Measurements from ENCODE around the gene CARHSP1.
A peak's percentile ranks its signal among the peaks of the same experiment; 100 is the strongest.
"Not testable (repeated sequence)": the region's sequence is repeated elsewhere in the genome, so short reads cannot be mapped to it uniquely, and the experiment has no call there.

Gene CARHSP1

DNA sequence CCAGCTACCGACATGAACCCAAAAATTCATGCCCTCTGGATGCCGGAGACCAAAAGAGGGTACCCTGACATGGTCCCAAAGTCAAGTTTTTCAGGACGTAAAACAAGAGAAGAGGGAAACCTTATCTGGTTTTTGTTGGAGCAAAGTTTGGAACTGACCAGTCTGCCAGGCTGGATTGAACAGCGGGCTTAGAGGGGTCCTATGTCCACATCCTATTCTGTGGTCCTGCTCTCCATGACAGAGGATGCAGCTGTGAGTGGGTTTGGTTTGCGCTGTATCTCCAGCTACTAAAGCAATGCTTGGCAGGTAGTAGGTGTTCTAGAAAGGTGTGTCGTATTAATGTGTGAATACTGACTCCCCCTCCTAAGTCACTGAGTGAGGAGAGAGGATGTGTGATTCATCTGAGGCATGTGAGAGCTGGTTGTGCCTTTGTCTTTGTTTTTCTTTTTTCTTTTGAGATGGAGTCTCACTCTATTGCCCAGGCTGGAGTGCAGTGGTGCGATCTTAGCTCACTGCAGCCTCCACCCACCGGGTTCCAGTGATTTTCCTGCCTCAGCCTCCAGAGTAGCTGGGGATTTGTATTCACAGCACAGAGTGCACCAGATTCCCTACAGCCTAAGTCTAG, 40.2 kb downstream of the CARHSP1 start:
- peak; percentile 45 for DNase-seq (ENCODE audit: low read depth)

DNA sequence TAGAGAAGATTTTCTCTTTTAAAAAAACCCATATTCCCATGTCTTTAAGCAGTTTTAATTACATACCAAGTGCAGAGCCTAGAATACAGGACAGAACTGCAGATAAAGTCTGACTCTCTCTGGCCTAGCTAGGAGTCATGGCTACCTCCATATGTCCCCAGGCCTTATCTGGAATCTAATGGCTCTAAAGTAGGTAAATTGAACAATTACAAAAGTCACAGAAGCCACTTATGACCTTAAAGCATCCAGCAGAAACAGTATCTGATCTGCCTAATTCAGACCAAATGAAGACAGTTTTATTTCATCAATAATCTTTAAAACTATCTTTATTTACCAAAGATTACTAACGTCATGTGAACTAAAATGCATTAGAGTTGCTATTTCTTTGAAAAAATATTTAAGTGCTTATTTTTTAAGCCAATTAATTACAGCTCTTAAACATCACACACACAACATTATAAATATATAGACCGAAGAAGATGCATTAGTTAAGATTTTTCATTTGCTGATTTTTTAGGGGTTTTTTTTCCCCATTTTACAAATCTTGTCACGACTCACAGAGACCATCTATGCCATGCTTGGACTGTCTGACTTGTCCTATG, 42.4 kb downstream of the CARHSP1 start:
- DNase-seq (ENCODE audit: low read depth) = no peak

DNA sequence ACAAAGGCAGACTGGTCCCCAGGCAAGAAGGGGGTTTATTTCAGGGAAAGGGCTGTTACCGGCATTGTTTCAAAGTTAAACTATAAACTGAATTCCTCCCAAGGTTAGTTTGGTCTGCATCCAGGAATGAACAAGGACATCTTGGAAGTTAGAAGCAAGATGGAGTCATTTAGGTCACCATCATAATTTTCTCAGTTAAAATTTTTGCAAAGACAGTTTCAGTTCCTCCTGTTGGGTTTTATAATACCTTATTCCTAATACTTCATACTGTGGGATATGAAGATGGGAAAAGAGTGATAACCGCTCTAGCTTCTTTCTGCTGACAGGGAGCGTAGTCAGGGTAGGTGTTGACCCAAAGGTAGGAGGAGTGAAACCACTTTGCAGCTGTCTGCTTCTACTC, 46.4 kb downstream of the CARHSP1 start:
- no peak for DNase-seq (ENCODE audit: low read depth)

DNA sequence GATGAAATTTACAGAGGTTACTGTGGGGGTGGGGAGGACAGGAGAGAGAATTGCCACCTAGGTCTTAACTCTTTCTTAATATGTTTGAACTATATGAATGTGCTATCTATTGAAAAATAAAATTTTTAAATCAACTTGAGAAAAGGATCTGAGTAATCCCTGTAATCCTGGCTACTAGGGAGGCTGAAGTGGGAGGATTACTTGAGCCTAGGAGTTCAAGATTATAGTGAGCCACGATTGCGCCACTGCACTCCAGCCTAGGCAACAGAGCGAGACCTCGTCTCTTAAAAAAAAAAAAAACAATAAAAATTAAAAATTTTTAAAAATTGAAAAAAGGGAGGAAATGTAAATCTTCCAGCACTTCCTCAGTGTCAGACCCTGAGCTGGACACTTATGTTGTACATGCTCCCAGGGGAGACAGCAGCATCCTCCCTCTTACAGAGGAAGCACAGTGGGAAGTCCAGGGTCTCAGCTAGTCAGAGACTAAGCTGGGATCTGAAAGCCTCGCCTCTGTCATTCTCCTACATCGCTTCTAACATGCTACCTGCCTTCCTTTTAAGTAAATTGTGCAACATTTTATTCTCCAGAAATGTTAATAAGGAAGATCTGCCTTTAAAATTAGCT, 49.3 kb downstream of the CARHSP1 start:
- no peak for DNase-seq (ENCODE audit: low read depth)

DNA sequence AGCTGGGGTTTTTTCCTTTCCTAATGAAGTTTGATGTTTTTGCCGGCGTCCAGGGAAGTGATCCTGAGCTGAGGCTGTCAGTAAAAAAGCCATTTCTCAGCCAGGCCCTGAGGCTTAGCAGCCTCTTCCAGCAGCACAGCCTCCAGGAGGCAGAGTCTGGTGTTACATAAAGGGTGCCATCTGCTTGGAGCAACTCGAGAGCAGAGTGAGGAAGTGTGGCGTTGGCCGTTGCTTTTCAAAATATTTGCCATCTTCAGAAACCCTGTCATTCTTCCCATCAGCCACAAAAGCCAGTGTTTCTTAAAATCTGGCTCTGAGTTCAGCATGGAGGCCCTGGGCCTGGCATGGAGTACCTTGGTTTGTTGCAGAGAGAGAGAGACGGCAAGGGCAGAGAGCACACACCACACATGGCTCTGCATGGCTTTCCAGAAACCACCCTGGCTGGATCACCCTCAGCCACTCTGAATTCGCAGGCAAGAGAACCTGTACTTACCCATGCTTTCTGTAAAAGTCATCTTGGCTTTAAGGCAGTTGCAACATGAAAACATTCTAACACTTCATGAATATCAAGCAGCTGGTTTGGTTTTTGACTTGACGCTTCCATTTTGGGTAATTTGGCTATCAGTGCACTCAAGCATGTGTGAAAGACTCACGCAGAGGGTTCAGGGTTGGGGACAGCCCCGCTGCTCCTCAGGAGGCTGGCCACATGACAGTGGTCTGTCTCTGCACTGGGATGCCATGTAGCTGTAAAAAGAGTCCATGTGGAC, 50.1 kb downstream of the CARHSP1 start:
- no peak for DNase-seq (ENCODE audit: low read depth)

DNA sequence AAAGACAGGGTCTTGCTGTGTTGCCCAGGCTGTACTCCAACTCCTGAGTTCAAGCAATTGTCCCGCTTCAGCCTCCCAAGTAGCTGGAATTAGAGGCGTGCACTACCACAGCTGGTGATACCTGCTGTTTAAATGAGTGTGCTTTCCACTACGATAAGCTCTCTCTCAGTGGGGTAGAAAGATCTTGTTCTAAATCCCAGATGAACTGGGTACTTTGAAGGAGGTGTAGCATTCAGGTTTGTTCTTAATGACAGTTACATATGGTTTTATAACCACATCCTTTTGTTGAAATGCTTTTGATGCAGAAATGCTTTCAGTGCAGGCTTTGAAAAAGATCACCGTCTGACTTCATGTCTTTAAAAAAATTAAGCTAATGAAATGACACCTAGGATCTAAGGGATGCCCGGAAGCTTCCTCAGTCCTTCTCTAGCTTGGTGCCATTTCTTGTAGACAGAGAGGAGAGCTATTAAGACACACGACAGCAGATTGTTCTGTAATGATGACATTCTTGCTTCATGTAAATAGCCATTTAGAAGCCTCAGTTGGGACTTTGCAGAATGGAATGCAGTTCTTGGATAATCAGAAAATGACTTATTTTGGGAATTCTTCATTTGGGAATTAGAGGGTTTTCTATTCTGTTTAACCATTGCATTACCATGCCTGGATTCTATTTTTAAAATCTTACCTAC, 51.7 kb downstream of the CARHSP1 start:
- no peak for DNase-seq (ENCODE audit: low read depth)

DNA sequence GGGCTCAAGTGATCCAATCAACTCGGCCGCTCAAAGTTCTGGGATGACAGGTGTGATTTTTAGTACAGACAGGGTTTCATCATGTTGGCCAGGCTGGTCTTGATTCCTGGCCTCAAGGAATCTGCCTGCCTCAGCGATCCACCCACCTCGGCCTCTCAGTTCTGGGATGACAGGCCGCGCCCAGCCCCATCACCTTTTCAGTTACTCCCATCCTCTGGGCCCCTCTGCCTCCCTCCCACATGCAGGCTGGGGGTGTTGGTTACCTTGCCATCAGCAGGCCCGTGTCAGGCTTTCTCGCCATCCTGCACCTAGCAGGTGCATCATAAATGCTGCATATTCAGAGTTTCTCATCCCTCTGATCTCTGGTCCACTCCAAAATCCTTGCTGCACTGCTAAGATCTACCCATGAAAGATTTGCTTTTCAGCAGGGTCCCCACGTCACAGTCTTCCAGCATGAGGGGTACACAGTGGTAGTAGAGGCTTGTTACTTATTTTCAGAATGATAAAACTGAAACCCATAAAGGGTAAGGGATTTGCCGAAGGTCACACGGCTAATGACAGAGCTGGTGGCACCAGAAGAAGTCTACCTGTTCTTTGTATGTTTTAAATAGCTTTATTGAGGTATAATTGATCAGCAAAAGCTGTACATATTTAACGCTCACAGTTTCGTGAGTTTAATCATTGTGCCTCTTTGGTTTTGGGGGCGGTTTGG, 54.6 kb downstream of the CARHSP1 start:
- DNase-seq (ENCODE audit: low read depth) = no peak

DNA sequence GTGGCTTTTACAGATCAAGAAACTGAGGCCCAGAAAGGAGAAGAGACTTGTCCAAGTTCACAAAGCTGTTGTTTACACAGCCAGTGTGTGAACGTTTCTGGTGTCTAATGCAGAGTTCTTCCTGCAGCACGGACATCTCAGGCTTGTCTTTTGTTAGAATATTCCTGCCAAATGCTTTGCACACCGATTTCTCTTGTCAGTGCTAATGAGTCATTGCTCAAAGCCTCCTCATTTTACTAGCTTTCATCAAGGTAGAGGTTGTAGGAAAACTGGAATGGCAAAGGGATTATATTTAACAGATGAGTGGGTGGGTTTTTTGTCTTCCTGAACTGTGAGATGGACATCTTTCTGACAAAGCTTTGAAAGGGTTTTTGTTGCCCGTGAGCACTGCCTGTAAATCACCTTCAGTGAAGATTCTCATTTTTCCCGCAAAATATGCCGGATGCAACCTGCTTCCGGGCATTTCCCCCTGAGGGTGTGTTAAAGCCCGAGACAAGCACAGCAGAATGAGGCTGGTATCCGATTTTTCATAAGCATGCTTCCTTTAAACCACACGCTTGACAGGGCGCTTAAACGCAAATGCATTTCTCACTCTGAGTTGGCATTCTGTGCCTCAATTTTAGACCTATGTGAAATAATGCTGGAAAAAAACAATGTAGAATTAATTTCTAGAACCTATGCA, 56.5 kb downstream of the CARHSP1 start:
- DNase-seq (ENCODE audit: low read depth) = no peak

DNA sequence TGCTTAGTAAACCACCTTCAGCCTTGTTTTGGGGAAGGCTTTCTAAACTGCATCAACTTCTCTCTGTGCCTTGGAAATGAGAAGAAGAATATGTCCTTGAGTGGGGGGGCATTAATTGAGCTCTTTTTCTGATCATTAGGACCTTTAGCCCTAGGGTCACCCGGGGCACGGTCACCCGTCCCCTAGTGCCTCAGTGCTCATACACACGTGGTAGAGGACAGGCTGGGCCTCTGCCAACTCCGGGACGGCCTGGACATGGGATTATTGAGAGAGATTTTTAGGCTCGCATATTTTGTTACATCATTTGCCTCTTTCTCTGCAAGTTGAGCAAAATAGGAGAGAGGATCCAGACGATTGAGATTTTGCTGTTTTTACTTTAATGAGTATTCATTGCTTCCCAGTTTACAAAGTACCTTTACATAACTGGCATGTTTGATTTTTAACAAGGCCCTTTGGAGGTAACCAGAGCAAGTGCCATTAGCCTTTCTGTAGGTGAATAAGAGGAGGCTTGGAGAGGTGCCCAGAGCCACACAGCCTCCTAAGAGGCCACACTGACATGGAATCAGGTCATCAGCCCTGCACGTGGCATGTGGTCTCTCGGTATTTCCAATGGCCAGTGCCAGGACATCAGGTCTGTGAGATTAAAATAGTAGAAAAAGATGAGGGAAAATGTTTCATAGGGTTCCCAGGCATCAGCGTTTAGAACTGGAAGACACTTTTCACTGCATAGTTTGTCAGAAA, 60.0 kb downstream of the CARHSP1 start:
- no peak for DNase-seq (ENCODE audit: low read depth)

DNA sequence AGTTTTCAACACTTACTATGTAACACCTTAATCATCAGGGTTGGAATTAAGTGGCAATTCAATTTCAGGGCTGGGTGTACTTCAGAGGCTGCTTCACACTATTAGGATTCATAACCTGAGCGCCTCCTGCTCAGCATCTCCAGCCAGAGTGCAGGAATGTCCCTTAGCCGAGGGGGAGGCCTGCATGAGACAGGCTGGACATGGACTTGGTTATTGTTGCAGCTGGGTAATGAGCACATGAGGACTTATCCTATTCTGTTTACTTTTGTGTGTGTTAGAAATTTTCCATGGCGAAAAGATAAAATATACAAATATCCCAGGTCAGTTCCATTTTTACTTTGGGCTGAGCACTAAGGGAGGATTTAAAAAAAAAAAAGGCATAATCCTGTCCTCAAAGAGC, 60.8 kb downstream of the CARHSP1 start:
- no peak for DNase-seq (ENCODE audit: low read depth)

DNA sequence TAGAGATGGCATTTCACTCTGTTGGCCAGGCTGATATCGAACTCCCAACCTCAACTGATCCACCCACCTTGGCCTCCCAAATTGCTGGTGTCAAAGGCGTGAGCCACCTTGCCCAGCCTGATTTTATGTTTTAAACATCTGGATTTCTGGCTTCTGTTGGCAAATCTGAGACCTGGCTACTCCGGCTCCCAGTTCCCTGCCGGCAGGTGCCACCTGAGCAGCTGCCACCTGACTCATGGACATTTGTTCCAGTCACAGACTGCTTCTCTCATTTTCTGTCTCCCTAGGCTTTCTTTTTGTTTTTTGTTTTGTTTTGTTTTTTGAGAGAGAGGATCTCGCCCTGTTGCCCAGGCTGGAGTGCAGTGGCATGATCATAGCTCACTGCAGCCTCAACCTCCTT, 61.6 kb downstream of the CARHSP1 start:
- DNase-seq (ENCODE audit: low read depth) = no peak

DNA sequence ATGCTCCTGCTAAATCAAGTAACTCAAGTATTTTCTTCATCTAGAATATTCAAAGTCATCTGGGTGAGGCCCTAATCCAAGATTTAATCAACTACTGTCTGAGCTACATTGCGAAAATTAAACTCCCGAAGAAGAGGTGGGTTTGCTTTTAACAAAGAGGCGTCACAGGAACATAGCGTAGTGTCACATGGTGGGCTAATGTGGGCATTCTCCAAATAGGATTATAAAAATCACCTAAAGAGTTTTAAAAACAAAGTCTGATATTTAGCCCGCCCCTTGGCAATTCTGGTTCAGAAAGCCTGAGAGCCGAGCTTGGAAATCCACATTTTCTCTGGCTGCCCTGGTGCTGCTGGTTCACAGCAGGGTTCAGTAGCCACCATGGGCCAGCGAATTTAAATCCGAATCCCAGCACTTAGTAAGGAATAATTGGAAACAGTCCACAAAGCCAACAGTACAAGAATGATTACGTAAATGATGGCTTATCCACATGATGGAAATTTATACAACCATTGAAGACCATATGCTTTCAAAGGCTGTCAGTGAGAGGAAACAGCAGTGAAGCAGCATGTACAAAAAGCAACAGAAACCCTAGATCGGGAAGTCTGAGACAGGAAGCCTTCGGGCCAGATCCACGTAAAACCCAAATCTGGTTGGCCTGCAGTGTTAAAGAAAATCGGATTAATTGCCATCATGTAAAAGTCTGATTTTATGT, 62.4 kb downstream of the CARHSP1 start:
- no peak for DNase-seq (ENCODE audit: low read depth)

DNA sequence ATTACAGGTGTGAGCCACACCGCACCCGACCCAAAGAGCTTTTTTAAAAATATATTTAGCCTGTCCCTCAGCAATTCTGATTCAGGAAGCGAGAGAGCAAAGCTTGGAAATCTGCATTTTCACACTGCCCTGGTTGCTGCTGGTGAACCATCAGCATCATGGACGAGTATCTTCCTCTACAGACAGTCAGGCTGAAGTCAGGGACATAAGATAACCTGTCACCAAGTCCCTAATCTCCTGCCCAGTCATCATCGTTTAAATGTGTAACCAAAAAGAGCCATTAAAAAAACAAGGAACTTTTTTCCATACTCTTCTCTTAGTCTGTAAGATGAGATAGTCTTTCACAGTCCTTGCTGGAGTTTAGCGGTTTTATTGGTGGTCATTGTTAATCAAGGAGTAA, 64.5 kb downstream of the CARHSP1 start:
- no peak for DNase-seq (ENCODE audit: low read depth)

DNA sequence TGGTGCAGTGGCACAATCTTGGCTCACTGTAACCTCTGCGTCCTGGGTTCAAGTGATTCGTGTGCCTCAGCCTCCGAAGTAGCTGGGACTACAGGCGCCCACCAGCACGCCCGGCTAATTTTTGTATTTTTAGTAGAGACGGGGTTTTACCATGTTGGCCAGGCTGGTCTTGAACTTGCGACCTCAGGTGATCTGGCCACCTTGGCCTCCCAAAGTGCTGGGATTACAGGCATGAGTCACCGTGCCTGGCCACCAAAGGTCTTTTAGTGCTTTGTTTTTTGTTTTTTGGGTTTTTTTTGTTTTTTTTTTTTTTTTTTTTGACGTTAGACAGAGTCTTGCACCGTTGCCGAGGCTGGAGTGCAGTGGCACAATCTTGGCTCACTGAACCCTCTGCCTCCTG, 65.1 kb downstream of the CARHSP1 start:
- not testable (repeated sequence) for DNase-seq (ENCODE audit: low read depth)
